Stimulated activated CD4-positive, alpha-beta T cell treated with anti-CD3 and anti-CD28 coated beads, Interleukin-4, amount 100 ng/mL, for 48 hours (primary cell): ENCODE measurements around the gene SSNA1.

Experiments
- DNase-seq, 2 donors: peaks; one replicate each; pipeline ENCODE4 v3.0.0-alpha.2; 2020; ENCODE audit warnings: low read depth in 2 of 2

SSNA1 gene

GRCh38 chr9:137182836-137183235 is 5.6 kb upstream of the SSNA1 start:
- DNase-seq = no peak

- DNase-seq = no peak
Measured at GRCh38 chr9:137183980-137184595, 4.4 kb upstream of the SSNA1 start.

GRCh38 chr9:137184881-137185660 is 3.4 kb upstream of the SSNA1 start:
- DNase-seq = no peak

GRCh38 chr9:137185921-137186320 is 2.6 kb upstream of the SSNA1 start:
- DNase-seq = no peak

- no peak for DNase-seq
Measured at GRCh38 chr9:137186385-137186784, 2.1 kb upstream of the SSNA1 start.

GRCh38 chr9:137187386-137187785 is 1.1 kb upstream of the SSNA1 start:
- no peak for DNase-seq

GRCh38 chr9:137188086-137188489 is 388 bp upstream of the SSNA1 start:
- no peak for DNase-seq

GRCh38 chr9:137189297-137190295 is 1.1 kb downstream of the SSNA1 start:
- DNase-seq = no peak

GRCh38 chr9:137190315-137190856 is 1.9 kb downstream of the SSNA1 start:
- DNase-seq = no peak

- DNase-seq = no peak
Measured at GRCh38 chr9:137191245-137191644, 2.8 kb downstream of the SSNA1 start.

- no peak for DNase-seq
Measured at GRCh38 chr9:137191691-137192447, 3.4 kb downstream of the SSNA1 start.

- no peak for DNase-seq
Measured at GRCh38 chr9:137192448-137192780, 3.9 kb downstream of the SSNA1 start.

GRCh38 chr9:137192859-137193258 is 4.4 kb downstream of the SSNA1 start:
- DNase-seq = no peak

- no peak for DNase-seq
Measured at GRCh38 chr9:137193771-137194170, 5.3 kb downstream of the SSNA1 start.

- no peak for DNase-seq
Measured at GRCh38 chr9:137194388-137194787, 5.9 kb downstream of the SSNA1 start.

GRCh38 chr9:137194909-137195308 is 6.4 kb downstream of the SSNA1 start:
- no peak for DNase-seq

- no peak for DNase-seq
Measured at GRCh38 chr9:137195525-137196220, 7.2 kb downstream of the SSNA1 start.

- DNase-seq = no peak
Measured at GRCh38 chr9:137198051-137198901, 9.8 kb downstream of the SSNA1 start.

- DNase-seq = no peak
Measured at GRCh38 chr9:137198902-137199283, 10.4 kb downstream of the SSNA1 start.
